Gastrocnemius medialis (tissue), 4 donors: ENCODE data around the gene HYLS1. TPM values are rescaled to one million over a fixed set of nuclear protein-coding genes. Genes with fewer than 3 reads are reported as not detected.

Experiments used
- ATAC-seq, 2 donors: fragments of 150-250 bp; one replicate each; pipeline ENCODE4 v1.9.1; 2016
- DNase-seq, 2 donors: peaks; one replicate each; pipeline ENCODE4 v3.0.0-alpha.2; 2019
- H3K27ac ChIP-seq, 4 donors: fragments of 200-600 bp; sonication (generic); 1 replicate in 1 of 4; 2 replicates in 3 of 4; pipeline ENCODE4 v1.5.1; 2016 to 2018; ENCODE audit warnings: mild to moderate bottlenecking in 2 of 4, moderate library complexity in 1 of 4
- H3K27me3 ChIP-seq, 3 donors: fragments of 200-600 bp; sonication (generic) in 2 of 3; 1 replicate in 1 of 3; 2 replicates in 2 of 3; pipeline versions ENCODE4 v1.5.1 to v1.6.0; 2016 to 2019; ENCODE audit warnings: mild to moderate bottlenecking in 1 of 3, moderate library complexity in 1 of 3
- H3K36me3 ChIP-seq, 2 donors: fragments of 200-600 bp; sonication (generic) in 1 of 2; one replicate each; pipeline ENCODE4 v1.5.1; 2017 to 2018
- H3K4me1 ChIP-seq, 2 donors: fragments of 200-600 bp; sonication (generic) in 1 of 2; one replicate each; pipeline ENCODE4 v1.5.1; 2016 to 2017; ENCODE audit warnings: mild to moderate bottlenecking in 2 of 2
- H3K4me3 ChIP-seq, 4 donors: fragments of 200-600 bp; sonication (generic) in 3 of 4; 1 replicate in 1 of 4; 2 replicates in 3 of 4; pipeline ENCODE4 v1.5.1; 2016 to 2019; ENCODE audit warnings: mild to moderate bottlenecking in 2 of 4
- H3K9me3 ChIP-seq, 3 donors: fragments of 200-600 bp; sonication (generic) in 2 of 3; 1 replicate in 1 of 3; 2 replicates in 2 of 3; pipeline ENCODE4 v1.5.1; 2016 to 2019
- CTCF ChIP-seq, 5 experiments: fragments of 450-650 bp in 3 of 5; fragments of 200-600 bp in 2 of 5; sonication (generic) in 2 of 5; IDR thresholded peaks in 4 of 5; conservative IDR thresholded peaks in 1 of 5; 1 replicate in 4 of 5; 2 replicates in 1 of 5; pipeline ENCODE4 v1.5.1; 2016 to 2019; ENCODE audit warnings: antibody characterized with exemption in 5 of 5, mild to moderate bottlenecking in 3 of 5, moderate library complexity in 3 of 5
- POLR2A ChIP-seq, 2 donors: fragments of 450-650 bp; IDR thresholded peaks; one replicate each; pipeline ENCODE4 v1.6.1; 2017; ENCODE audit warnings: antibody characterized with exemption in 2 of 2, mild to moderate bottlenecking in 2 of 2, moderate library complexity in 2 of 2
- in situ Hi-C, 4 donors: fragments of 200-750 bp; cut with MboI; loops; one replicate each; pipeline versions ENCODE4 v1.15.0 to v1.8.0; 2017; ENCODE audit warnings: low sequenced_read_pairs in 4 of 4
- intact Hi-C: fragments of 100-400 bp; cut with DNase I; formaldehyde crosslinking; loops from one replicate; pipeline ENCODE4 v1.15.1; 2023; ENCODE audit warnings: low total_unique reads
- total RNA-seq, 4 donors: library from RNA; depleted of rRNA; stranded (reverse); fragments of >200 nt; gene quantifications; one replicate each; pipeline versions ENCODE4 v1.1.0 to v1.2.3, GENCODE V29; 2016

Gene HYLS1
- total RNA-seq, 4 donors from 2014 or later, result 0.56 to 3.9 (median 1.9) TPM

DNA sequence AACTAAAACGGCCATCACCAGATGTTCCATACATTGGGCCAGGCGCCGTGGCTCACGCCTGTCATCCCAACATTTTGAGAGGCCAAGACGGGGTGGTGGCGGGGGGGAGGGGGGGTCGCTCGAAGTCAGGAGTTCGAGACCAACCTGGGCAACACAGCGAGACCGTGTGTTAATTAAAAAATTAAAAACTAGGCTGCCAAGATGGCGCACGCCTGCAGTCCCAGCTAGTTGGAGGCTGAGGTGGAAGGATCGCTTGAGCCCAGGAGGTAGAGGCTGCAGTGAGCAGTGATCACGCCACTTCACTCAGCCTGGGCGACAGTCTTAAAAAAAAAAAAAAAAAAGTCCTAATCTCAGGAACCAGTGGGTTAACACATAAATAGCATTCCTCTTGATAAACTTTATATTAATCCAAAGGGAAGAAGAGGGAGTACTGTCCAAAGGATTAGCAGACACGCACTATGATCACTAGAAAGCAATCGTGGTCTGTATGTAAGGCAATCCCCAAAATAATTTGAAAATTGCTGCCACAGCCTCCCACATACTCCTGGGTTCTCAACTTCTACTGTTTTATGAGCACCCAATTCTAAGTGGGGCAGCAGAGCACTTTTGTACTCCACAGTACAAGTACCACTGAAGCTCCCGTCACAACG, 14.9 kb downstream of the HYLS1 start:
- intact Hi-C loops (loop anchor here (5.0 kb wide), 1 partner anchor 210 kb away; no protein-coding TSS in a partner anchor), in situ Hi-C loops (no loop called here)
- DNase-seq (no peak), ATAC-seq (peak in 1 of 2 donors; percentile 19)
- Histone ChIP-seq H3K27me3 (peaks cover 24 to 28% (median 25%) of the 10 kb centered on the region in 3 donors), H3K9me3 (no peaks in the 10 kb centered on the region), H3K36me3 (peaks cover 0 to 8% of the 10 kb centered on the region in 2 donors), H3K27ac (peak overlapping the region; percentile 83 to 88 (median 84)), H3K4me3 (peak overlapping the region; percentile 62 to 85 (median 74)), H3K4me1 (peaks cover 11 to 24% of the 10 kb centered on the region in 2 donors)
- TF ChIP-seq CTCF (IDR thresholded peaks at IDR 0.05 in 4 of 5, conservative IDR thresholded peaks at IDR 0.05 in 1 of 5) (no peak), POLR2A (IDR thresholded peaks at IDR 0.05) (no peak)

DNA sequence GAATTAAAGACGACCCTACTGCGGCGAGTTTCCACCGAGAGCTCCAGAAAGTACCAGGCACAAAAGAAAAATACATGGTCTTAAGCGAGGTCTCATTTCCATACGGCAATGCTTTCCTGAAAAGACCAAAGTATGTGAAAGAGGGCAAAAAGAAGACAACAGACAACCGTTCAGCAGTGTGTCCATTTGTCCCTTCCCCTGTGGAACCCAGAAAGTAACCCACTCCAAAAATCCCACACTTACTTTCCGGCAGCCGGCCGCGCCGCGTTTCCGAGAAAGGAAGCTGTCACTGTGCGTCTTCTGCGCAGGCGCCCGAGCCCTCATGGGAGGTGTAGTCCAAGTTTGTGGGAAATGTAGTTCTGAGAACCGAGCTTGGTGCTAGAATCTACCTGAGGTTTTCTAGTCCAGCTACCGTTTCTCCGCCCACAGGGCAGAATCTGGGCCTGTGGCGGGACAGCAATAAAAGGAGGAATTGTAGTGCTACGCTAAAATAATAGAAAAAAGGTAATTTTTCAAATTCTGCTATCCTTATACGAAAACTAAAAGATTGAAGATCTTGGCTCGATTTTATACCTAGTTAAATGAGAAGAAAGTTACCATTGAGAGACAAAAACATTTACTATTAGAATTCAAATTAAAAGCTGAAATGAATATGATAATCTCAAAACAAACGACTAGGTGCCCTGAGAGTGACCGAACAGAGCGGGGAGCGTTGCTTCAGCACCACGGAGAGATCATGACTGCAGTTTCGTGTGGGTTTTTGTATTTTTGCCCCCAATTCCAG, 15.7 kb downstream of the HYLS1 start, which contains the start of gene PUS3:
Gene PUS3 (minus strand): TSS at position 280 of the 784 bp plus-strand sequence. CDS start 6,922 bp downstream, outside the sequence.
- Histone ChIP-seq H3K4me3 (peak within 1 kb of the TSS; percentile 62 to 85 (median 74)), H3K36me3 (peaks cover 0 to 8% of the 10 kb centered on the region in 2 donors), H3K4me1 (peaks cover 11 to 24% of the 10 kb centered on the region in 2 donors), H3K27ac (peak within 1 kb of the TSS; percentile 83 to 88 (median 84)), H3K9me3 (no peaks in the 10 kb centered on the region), H3K27me3 (peaks cover 24 to 28% (median 25%) of the 10 kb centered on the region in 3 donors)
- ATAC-seq (peak; percentile 91 to 98), DNase-seq (peak; percentile 74 to 87)
- in situ Hi-C loops (no loop called here), intact Hi-C loops (loop anchor here (1.0 to 5.0 kb wide), 2 partner anchors 16 to 209 kb away; partner anchors contain the start of gene HYLS1)
- peak; percentile 9 to 27 for TF ChIP-seq POLR2A (IDR thresholded peaks at IDR 0.05)
- TF ChIP-seq CTCF (IDR thresholded peaks at IDR 0.05 in 4 of 5, conservative IDR thresholded peaks at IDR 0.05 in 1 of 5), result no peak

DNA sequence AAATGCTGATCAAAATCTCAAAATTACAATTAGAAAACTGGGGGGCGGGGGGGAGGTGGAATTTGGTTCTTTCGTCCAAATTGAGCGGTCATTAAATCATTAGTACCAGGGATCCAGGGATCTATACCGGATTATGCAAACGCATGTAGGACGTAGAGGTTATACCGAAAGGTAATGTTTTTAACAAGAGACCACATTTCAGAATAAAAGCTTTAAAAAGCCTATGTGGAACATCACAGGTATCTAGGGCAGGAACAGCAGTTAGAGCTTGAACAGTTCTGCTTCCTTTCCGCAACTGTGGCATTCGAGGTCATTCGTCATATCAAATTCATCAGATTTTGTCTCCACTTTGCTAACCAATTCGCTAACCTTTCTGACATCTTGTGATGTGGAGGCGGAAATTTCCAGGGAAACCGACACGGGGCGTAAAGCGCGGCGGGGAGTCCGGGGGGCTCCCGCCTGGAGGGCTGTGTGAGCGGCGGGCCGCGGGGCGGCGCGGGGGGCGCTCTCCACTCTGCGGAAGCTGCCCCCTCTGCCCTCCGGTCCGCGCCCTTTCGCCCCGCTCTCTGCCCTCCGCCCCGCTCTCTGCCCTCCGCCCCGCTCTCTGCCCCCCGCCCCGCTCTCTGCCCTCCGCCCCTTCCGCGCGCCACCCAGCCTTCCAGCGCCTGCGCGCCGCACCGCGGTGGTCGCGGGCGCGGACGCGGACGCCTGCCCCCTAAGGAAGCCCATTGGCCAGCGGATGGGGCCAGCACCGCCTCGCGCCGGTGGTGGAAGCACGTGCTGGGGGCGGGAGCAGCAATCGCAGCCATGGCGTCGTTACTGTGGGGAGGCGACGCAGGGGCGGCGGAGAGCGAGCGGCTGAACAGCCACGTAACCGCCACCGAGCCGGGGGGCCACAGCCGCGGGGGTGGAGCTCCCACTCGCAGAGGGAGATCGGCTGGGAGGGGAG, 16.5 kb downstream of the HYLS1 start, which contains the start of gene DDX25:
Gene DDX25 (plus strand): TSS at position 798 of the 949 bp plus-strand sequence. CDS start 10 bp downstream, at position 808.
- no peak for ATAC-seq

More for the DNA sequence above, 16.5 kb downstream of the HYLS1 start, which contains the start of gene DDX25:
- intact Hi-C loops, result loop anchor here (1.0 to 5.0 kb wide), 2 partner anchors 17 to 208 kb away; partner anchors contain the start of gene HYLS1
- H3K27ac ChIP-seq, result no peak within 1 kb of the TSS
- in situ Hi-C loops, result no loop called here
- H3K4me3 ChIP-seq, result peak within 1 kb of the TSS; percentile 62 to 85 (median 74)
- no peak for TF ChIP-seq CTCF (IDR thresholded peaks at IDR 0.05 in 4 of 5, conservative IDR thresholded peaks at IDR 0.05 in 1 of 5)
- TF ChIP-seq POLR2A (IDR thresholded peaks at IDR 0.05), result no peak
- peaks cover 24 to 28% (median 25%) of the 10 kb centered on the region in 3 donors for H3K27me3 ChIP-seq
- peaks cover 11 to 24% of the 10 kb centered on the region in 2 donors for H3K4me1 ChIP-seq
- no peak for DNase-seq
- no peaks in the 10 kb centered on the region for H3K9me3 ChIP-seq
- peaks cover 0 to 8% of the 10 kb centered on the region in 2 donors for H3K36me3 ChIP-seq
